DND-41 (cell line): ENCODE data around the gene ATXN7.

Source experiments
- EZH2 ChIP-seq: IDR thresholded peaks from 3 replicates; pipeline ENCODE4 v1.6.1; 2012; ENCODE audit warnings: borderline replicate concordance, low read depth, mild to moderate bottlenecking, moderate library complexity, low read length, inconsistent platforms; ENCODE audit not compliant: severe bottlenecking
- TF ChIP-seq, protein P1 (sequence below): IDR thresholded peaks from 2 replicates; pipeline ENCODE4 v1.5.1; 2012; ENCODE audit warnings: borderline replicate concordance, low read length, moderate library complexity, mild to moderate bottlenecking; ENCODE audit not compliant: poor library complexity, severe bottlenecking; ENCODE audit errors: extremely low read depth

DNA sequence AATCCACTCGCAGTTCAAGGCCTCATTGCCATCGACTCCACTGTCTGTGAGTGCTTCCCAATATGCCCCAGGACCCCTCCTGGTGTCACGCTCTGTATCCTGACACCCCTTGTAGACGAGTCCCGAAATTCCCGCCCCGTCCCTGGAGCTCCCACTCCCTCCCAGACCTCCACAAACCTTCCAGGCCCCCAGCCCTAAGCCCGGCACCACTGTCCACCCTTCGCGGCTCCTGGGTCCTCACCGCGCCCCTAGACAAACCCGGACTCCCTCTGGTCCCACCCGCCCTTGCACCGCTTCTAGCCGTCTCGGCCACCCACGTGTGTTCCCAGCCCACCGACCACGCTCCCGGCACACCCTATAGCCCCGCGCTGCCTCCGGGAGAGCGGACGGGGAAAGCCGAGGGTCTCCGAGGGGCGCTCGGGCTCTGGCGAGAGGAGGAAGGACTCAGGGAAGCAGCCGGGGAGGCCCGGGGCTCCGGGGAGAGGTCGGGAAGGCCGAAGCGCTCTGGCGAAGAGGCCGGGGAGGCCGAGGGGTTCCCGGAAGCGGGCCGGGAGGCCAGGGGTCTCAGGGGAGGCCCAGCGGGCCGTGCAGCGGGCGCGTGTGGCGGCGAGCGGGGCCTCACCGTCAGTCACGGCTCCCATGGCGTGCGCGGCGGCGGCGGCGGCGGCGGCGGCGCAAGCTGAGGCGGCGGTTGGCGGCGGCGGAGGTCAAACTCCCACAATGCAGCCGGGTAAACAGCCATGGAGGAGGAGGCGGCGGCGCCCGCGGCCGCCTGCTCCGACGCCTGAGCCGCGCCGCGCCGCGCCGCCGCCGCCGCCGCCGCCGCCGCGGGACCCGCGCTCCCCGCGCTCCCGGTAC lies at the start of gene ATXN7, which contains the start of gene THOC7:
- TF ChIP-seq, protein P1, sequence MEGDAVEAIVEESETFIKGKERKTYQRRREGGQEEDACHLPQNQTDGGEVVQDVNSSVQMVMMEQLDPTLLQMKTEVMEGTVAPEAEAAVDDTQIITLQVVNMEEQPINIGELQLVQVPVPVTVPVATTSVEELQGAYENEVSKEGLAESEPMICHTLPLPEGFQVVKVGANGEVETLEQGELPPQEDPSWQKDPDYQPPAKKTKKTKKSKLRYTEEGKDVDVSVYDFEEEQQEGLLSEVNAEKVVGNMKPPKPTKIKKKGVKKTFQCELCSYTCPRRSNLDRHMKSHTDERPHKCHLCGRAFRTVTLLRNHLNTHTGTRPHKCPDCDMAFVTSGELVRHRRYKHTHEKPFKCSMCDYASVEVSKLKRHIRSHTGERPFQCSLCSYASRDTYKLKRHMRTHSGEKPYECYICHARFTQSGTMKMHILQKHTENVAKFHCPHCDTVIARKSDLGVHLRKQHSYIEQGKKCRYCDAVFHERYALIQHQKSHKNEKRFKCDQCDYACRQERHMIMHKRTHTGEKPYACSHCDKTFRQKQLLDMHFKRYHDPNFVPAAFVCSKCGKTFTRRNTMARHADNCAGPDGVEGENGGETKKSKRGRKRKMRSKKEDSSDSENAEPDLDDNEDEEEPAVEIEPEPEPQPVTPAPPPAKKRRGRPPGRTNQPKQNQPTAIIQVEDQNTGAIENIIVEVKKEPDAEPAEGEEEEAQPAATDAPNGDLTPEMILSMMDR: no peak
- TF ChIP-seq EZH2: no peak
